Medulla oblongata (tissue), 1 donor: ENCODE measurements around the gene PSMA1.
A peak's percentile ranks its signal among the peaks of the same experiment; 100 is the strongest.

Source experiments
- DNase-seq: peaks from one replicate; pipeline ENCODE4 v3.0.0-alpha.2; 2015; ENCODE audit errors: extremely low spot score

The PSMA1 gene

GRCh38 chr11:14529951-14530350, 9.8 kb upstream of the PSMA1 start:
- no peak for DNase-seq

DNA sequence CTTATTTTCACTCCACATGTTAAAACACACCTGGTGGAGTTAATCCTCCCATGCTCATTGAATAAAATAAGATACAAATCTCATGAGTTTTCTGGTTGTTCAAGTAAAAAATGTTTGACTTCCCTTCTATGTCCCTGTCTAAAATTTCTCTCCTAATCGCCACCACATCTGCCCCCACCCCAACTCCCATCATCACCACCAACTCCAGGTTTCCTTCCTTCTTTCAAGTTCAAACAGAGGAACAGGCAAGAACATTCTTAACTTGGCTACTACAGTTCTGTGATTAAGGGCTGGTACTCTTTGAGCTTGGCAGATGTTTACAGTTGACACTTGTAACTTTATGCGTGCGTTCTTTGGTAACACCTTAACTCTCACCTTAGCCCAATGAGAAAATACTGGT, 9.1 kb upstream of the PSMA1 start:
- no peak for DNase-seq

DNA sequence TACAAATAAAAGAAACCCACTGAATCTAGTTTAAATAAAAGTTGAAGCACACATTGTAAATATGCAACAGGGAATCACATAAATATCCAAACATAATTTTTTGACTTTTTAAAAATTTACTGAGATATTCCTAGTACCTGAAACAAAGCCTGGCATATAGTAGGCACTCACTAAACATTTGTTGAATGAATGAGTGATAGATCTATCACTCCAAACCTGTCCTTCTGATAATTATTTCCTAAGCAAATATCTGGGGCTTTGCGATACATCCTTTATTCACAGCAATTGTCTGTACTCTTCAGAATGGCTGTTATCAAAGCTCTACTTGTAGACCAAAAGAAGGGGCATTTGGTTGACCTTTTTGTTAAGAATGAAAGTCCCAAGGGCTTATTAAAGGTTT, 2.6 kb upstream of the PSMA1 start:
- no peak for DNase-seq

DNA sequence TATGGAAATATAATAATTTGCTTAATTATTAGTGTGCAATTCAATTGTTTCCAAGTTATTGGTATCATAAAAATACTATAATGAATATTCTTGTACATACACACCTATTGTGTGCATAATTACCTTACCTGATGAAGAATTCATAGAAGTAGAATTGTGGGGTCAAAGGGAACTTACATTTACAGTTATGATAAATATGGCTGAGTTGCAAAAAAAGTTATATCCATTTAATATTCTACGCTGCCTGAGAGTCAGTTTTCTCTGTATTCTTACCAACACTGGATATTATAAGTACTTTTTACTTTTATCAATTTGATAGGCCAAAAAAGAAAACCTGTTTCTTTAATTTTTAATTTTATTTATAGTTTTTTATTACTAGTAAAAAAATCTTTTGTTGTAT, 2.1 kb upstream of the PSMA1 start:
- no peak for DNase-seq

- DNase-seq: no peak
These were observed 563 bp upstream of the PSMA1 start for GRCh38 chr11:14520747-14521151.

DNA sequence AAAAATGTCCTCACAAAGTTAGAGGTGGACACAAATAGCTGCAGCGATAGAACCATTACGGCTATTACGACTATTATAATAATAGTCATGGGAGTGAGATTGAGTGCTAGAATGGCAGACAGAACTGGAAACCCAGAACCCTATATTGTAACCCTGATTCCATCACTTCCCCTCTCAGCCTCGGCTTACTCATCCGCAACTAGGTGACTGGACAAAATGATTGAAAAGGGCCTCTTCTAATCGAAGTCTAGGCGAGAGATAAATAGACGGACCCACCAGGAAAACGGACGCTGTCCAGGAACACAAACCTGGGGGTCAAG, 629 bp downstream of the PSMA1 start:
- DNase-seq: no peak

DNA sequence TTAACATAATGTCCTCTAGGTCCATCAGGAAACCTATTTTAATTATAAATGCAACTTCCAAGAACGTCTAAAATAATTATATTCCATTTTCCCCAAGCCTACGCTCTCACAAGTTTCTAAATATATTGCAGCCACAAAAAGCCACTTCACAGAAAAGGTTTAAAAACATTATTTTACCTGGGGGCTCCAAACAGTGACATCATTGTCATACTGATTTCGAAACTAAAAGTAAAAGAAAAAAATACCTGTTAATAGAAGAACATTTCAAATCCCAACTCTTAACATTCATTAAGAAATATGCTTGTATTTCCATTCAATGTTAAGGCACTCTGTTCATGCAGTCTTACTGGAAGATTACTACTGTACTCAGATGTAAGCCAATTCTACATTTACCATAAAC, 1.4 kb downstream of the PSMA1 start:
- no peak for DNase-seq

- DNase-seq: no peak
These were observed 6.4 kb downstream of the PSMA1 start for GRCh38 chr11:14513800-14514199.

DNA sequence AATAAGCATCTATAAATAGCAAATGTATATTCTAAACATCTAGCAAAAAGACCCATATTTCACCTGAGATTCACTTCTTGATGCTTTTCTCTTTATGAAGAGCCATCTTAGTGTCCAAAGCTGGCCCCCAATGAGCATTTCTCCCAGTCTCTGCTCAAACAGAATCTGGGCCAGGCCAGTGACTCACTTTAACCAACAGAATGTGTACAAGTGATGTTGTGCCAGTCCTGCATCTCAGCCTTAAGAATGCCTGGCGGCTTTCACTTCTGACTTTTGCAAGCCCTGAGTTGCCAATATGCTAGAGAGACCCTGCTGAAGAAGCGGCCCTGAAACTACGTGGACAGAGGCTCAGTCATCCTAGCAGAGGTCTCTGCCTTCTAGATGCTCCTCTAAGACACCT, 13.7 kb downstream of the PSMA1 start:
- no peak for DNase-seq

- DNase-seq: no peak
These were observed 17.2 kb downstream of the PSMA1 start for GRCh38 chr11:14503023-14503422.

DNA sequence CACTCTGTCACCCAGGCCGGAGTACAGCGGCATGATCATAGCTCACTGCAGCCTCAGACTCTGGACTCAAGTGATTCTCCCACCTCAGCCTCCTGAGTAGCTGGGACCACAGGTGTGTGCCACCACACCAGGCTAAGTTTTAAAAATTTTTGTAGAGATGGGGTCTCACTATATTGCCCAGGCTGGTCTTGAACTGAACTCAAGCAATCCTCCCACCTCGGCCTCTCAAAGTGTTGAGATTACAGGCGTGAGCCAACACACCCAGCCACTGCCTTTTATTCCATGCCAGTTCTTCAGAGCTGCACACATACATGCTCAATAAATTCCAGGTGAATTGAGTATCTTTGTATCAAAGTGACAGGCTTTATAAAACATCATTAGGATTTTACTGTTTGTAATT, 18.1 kb downstream of the PSMA1 start:
- DNase-seq: no peak

GRCh38 chr11:14500181-14500651, 20.0 kb downstream of the PSMA1 start:
- DNase-seq: peak; percentile 64

- DNase-seq: peak; percentile 97
These were observed 20.5 kb downstream of the PSMA1 start, which contains the start of gene COPB1 for GRCh38 chr11:14499560-14500180. Gene COPB1 (minus strand): TSS chr11:14499811. CDS start chr11:14498928, 883 bp downstream.

DNA sequence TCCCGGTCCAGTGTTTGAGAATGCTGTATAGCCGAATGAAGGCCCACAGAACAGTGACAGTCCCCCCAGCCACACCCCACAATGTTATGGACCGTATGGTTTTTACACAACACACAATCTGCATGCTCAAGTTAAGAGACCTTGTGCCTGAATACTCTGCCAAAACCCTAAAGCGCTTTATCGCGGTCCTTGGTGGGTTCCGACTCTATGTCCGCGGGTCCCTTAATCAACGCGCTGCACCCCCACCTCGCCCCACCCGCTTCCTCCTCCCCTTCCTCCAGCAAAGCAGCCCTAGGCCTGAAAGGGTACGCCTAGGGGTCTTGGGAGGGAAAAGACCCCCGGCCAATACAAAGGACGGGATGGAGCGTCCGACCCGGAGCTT, 21.0 kb downstream of the PSMA1 start:
- DNase-seq: peak; percentile 36

- no peak for DNase-seq
These were observed 39.5 kb downstream of the PSMA1 start for GRCh38 chr11:14480716-14481115.

DNA sequence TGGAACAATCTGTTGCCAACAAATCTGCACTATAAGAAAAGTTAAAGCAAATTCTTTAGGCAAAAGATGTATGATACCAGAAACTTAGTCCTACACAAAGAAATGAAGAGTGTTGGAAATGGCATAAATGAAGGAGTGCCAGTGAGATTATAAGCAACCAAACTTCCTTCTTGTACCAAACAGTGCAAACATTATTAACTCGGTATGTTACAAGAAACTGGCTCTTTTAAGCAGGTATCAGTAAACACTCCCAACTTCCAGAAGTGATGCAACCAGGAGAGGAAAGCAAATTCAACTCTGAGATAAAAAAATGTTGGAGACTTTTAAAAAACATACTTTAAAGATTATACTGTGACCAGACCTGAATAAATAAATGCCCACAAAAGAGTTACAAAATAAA, 49.1 kb downstream of the PSMA1 start:
- DNase-seq: no peak

GRCh38 chr11:14463623-14464022, 56.6 kb downstream of the PSMA1 start:
- DNase-seq: no peak

DNA sequence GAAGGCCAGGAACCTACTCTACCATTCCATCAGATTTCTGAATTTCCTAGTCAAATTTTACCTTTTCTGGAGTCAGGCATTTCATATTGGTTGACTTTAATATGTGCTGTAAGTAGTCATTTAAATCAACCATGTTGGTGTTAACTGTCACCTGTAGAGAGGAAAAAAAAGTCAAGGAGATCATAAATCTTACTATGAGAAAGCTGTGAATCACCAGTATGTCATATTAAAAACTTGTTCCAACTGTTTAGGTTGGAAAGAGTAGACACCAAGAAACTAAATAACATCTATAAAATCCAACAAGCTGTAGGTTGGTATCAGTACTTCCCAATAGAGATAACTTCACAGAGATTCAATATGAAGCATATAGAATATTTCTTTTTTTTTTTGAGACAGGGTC, 60.0 kb downstream of the PSMA1 start:
- DNase-seq: no peak

GRCh38 chr11:14458377-14458776, 61.8 kb downstream of the PSMA1 start:
- DNase-seq: no peak

DNA sequence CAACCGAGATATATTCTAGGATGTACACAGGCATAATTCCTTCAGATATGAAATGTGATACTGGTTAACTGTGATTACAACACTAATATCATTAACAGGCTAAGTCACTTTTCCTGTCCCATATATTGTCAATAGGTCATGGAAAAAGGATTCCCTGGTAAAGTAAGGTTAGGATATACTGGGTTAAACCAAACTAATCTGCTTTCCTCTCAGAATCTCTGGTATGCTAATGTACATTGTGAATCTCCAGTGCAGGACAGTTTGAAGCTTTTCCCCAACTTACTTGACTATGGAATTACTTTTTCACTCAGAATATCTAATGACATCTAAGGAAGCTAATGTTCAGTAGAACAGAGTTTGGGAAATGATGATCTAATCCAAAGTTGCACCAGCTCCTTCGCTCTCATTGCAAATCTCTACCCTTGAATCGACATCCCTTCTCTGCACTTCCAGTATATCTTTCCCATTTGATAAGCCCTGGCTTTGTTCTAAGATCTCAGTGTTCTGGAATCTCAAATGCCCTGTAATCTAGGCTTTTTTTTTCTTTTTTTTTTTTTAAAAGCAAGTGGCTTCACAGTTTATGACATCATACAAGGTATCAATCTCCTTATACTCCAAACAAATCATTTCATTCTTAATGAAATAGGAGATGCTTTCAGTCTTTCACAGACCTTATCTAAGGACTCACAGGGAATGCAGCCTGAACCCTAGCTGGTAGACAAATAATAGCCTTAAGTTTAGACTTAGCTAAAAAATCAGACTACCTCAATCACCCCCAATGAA, 64.3 kb downstream of the PSMA1 start:
- DNase-seq: no peak
